ENCODE results near the gene PBX3.

PBX3 gene

DNA sequence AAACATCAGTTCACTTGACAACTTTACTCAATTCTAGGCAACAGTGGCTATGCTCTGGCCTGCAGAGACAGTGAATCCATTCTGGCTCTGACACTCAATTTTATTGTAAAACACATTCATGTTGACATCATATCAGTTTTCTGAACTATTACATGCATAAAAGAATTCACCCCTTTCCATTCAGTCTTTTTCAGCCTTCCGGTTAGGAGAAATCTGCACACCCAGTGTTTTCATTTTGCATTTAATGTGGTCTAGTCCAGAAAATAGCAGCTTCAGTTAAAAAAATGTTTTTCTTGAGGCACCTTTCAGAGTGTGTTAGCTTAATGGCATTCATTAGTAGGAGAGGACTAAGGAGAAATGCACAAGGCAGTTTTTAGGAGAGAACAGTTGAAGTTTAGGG is 95.1 kb downstream of the PBX3 start:
- no peak for TF ChIP-seq PAX5 (IDR thresholded peaks at IDR 0.05; ENCODE audit: insufficient read depth, low read length, severe bottlenecking)
- no peak for TF ChIP-seq SPI1 (IDR thresholded peaks at IDR 0.05; ENCODE audit: low read depth, low read length)
- no peak for TF ChIP-seq POLR2A (IDR thresholded peaks at IDR 0.05; ENCODE audit: low read depth, low read length)
- FAIRE-seq (peak; percentile 13), DNase-seq (ENCODE audit: insufficient read length, low spot score) (no peak)

DNA sequence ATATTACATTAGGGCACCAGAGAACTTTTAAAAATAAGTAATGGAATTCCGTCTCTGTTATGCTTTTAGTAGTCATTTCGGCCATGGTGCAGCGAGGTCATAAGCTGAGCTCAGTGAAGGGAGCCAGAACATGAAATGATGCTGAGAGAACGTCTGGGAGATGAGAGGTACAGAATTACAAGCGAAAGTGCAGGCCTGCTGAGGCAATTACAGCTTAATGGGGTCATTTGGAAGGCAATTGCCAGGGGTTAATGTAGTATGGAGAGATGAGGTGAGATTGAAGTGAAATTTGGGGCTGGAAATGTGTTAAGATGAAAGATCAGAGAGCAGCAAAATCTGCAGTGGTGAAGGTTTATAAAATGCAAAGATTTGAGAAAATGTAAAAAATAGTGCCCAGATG is 96.5 kb downstream of the PBX3 start:
- DNase-seq (ENCODE audit: insufficient read length, low spot score): no peak
- no peak for FAIRE-seq
- TF ChIP-seq POLR2AphosphoS5 (IDR thresholded peaks at IDR 0.05; ENCODE audit: low read depth, low read length) (no peak), SPI1 (IDR thresholded peaks at IDR 0.05; ENCODE audit: low read depth, low read length) (no peak), TAF1 (IDR thresholded peaks at IDR 0.05; ENCODE audit: low read depth, low read length) (no peak)

DNA sequence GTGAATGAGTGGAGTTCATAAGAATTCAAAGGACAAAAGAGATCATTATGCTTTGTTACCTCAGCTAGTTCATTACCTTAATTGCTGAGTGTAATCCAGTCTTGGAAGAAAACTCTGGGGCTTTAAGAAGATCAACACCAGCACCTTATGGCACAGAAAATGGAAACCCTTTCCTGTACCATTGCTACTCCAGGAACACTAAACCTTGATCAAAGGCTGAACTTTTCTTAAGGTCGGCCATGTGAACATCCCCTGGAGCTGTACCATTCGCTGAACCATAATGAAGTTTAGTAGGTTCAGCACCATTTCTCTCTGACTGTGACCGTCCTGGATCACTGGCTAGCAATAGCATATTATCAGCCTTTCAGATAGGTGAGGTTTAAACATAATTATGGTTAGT is 97.4 kb downstream of the PBX3 start:
- no peak for TF ChIP-seq TAF1 (IDR thresholded peaks at IDR 0.05; ENCODE audit: low read depth, low read length)
- TF ChIP-seq POLR2A (IDR thresholded peaks at IDR 0.05; ENCODE audit: low read depth, low read length): no peak
- TF ChIP-seq POU2F2 (IDR thresholded peaks at IDR 0.05; ENCODE audit: low read depth, low read length): no peak
- no peak for TF ChIP-seq POLR2AphosphoS5 (IDR thresholded peaks at IDR 0.05; ENCODE audit: low read depth, low read length)
- no peak for TF ChIP-seq SPI1 (IDR thresholded peaks at IDR 0.05; ENCODE audit: low read depth, low read length)
- no peak for TF ChIP-seq PAX5 (IDR thresholded peaks at IDR 0.05; ENCODE audit: insufficient read depth, low read length, severe bottlenecking)
- no peak for DNase-seq (ENCODE audit: insufficient read length, low spot score)
- FAIRE-seq: peak; percentile 61

DNA sequence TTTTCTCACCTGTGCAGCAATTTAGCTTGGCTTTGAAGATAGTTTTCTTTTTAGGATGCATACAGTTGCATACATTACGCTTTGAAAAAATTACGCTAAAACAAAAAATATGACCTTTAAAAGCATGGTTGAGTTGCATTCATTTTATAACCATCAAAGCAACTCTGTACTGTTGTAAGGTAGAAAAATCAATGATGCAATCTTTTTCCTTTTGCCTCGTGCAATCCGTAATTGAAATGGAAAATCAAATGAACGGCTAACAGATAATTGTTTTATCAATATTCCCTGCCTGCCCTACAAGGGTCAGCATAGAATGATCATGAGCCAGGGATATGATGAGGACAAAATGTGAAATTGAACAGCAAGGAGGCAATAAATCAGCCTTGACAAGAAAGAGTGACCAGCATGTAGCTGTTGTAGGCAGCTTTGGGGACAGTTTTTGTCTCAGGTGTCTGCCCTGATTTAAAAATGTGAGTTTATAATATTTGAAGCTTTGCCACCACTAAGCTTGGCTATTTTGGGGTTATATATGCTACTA is 98.2 kb downstream of the PBX3 start:
- DNase-seq (ENCODE audit: insufficient read length, low spot score) (no peak), FAIRE-seq (no peak)
- TF ChIP-seq POLR2A (IDR thresholded peaks at IDR 0.05; ENCODE audit: low read depth, low read length): no peak
- TF ChIP-seq SPI1 (IDR thresholded peaks at IDR 0.05; ENCODE audit: low read depth, low read length): no peak
- TF ChIP-seq TAF1 (IDR thresholded peaks at IDR 0.05; ENCODE audit: low read depth, low read length): no peak
- TF ChIP-seq POLR2AphosphoS5 (IDR thresholded peaks at IDR 0.05; ENCODE audit: low read depth, low read length): no peak
- TF ChIP-seq POU2F2 (IDR thresholded peaks at IDR 0.05; ENCODE audit: low read depth, low read length): no peak
- TF ChIP-seq PAX5 (IDR thresholded peaks at IDR 0.05; ENCODE audit: insufficient read depth, low read length, severe bottlenecking): no peak

DNA sequence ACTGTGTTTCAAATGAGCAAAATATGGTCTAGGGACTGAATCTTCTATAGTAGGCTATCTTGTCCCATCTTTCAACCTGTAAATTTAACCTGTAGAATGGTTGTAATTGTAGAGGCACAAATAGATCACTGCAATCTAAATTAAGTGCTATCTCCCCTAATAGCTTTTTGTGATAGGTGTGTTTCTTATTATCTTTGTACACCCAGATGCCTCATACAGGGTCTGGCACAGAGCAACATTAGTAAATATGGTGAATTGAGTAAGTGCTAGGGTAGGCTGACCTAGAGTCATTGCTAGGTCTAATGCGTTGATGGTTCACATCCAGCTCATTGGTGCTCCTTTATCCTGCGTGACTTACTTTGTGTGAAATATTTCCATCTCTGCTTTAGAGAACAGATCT is 100.6 kb downstream of the PBX3 start:
- DNase-seq (ENCODE audit: insufficient read length, low spot score) (no peak), FAIRE-seq (peak; percentile 89)
- TF ChIP-seq POLR2A (IDR thresholded peaks at IDR 0.05; ENCODE audit: low read depth, low read length) (no peak), PAX5 (IDR thresholded peaks at IDR 0.05; ENCODE audit: insufficient read depth, low read length, severe bottlenecking) (no peak), TAF1 (IDR thresholded peaks at IDR 0.05; ENCODE audit: low read depth, low read length) (no peak), SPI1 (IDR thresholded peaks at IDR 0.05; ENCODE audit: low read depth, low read length) (no peak), POU2F2 (IDR thresholded peaks at IDR 0.05; ENCODE audit: low read depth, low read length) (no peak), POLR2AphosphoS5 (IDR thresholded peaks at IDR 0.05; ENCODE audit: low read depth, low read length) (no peak)

DNA sequence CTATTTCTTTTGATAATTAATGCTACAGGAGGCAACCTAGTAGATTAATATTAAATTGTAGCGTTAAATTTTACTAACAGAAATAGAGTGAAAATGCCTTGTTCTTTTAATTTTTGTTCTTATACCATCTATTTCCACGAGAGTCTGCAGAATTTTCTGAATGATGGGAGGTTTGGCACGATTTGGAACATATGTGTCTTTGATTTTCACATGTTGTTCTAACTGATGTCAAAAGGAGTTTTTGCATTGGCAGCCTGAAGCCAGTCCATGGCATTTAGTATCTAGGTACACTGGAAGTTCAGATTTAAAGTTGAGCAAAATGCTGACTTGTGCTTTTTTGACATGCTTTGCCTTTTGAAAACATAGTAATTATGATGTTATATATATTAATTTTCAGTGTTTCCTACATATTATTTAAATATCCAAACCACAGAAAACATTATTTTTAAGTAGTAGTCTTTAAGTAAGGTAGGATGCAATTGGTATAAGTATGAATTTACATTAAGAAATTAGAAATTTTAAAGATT is 103.0 kb downstream of the PBX3 start:
- TF ChIP-seq POU2F2 (IDR thresholded peaks at IDR 0.05; ENCODE audit: low read depth, low read length) (no peak), POLR2A (IDR thresholded peaks at IDR 0.05; ENCODE audit: low read depth, low read length) (no peak), POLR2AphosphoS5 (IDR thresholded peaks at IDR 0.05; ENCODE audit: low read depth, low read length) (no peak), SPI1 (IDR thresholded peaks at IDR 0.05; ENCODE audit: low read depth, low read length) (no peak), TAF1 (IDR thresholded peaks at IDR 0.05; ENCODE audit: low read depth, low read length) (no peak), PAX5 (IDR thresholded peaks at IDR 0.05; ENCODE audit: insufficient read depth, low read length, severe bottlenecking) (no peak)

DNA sequence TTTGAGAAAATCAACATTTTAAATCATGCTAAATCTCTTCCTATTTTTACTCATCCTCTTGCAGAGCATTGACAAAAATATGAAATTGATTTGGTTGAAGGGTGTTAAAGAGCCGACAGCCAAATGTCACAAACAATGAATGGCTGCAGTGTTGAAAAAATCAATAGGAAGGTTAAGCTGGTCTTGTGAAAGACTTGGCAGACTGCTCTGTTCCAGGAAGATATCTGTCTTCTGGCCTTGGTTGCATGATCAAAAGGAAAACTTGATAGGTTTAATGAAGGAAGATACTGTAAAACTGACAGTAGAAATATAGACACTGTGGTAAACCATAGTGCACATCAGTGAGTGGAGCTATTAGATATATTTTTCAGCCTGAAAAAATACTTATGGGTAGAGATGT is 103.6 kb downstream of the PBX3 start:
- DNase-seq (ENCODE audit: insufficient read length, low spot score): no peak
- no peak for FAIRE-seq

More for the DNA sequence above, 103.0 kb downstream of the PBX3 start:
- FAIRE-seq (no peak), DNase-seq (ENCODE audit: insufficient read length, low spot score) (no peak)

DNA sequence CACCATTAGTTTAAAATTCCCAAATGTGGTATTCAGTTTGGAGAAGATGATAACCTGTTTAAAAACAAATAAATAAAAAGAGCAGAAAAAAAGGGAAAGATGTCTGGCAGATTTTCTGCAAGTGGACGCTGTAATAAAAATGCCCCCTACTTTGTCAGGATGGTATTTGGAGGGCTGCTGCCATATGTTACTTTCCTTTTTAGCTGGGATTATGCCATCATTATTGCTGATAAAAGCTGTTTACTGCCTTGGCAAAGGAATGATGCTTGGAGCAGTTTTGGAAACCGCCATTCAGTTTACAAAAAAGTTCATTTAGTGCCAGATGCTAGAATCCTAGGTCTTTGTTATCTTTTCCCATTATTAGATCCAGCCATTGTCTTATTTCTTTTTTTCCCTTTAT is 104.8 kb downstream of the PBX3 start:
- DNase-seq (ENCODE audit: insufficient read length, low spot score) (no peak), FAIRE-seq (no peak)
- no peak for TF ChIP-seq TAF1 (IDR thresholded peaks at IDR 0.05; ENCODE audit: low read depth, low read length)
- no peak for TF ChIP-seq PAX5 (IDR thresholded peaks at IDR 0.05; ENCODE audit: insufficient read depth, low read length, severe bottlenecking)
- no peak for TF ChIP-seq POLR2A (IDR thresholded peaks at IDR 0.05; ENCODE audit: low read depth, low read length)
- no peak for TF ChIP-seq POU2F2 (IDR thresholded peaks at IDR 0.05; ENCODE audit: low read depth, low read length)
- TF ChIP-seq SPI1 (IDR thresholded peaks at IDR 0.05; ENCODE audit: low read depth, low read length): no peak
- TF ChIP-seq POLR2AphosphoS5 (IDR thresholded peaks at IDR 0.05; ENCODE audit: low read depth, low read length): no peak

More for the DNA sequence above, 103.6 kb downstream of the PBX3 start:
- no peak for TF ChIP-seq POLR2AphosphoS5 (IDR thresholded peaks at IDR 0.05; ENCODE audit: low read depth, low read length)
- TF ChIP-seq TAF1 (IDR thresholded peaks at IDR 0.05; ENCODE audit: low read depth, low read length): no peak
- no peak for TF ChIP-seq POLR2A (IDR thresholded peaks at IDR 0.05; ENCODE audit: low read depth, low read length)
- TF ChIP-seq POU2F2 (IDR thresholded peaks at IDR 0.05; ENCODE audit: low read depth, low read length): no peak
- TF ChIP-seq PAX5 (IDR thresholded peaks at IDR 0.05; ENCODE audit: insufficient read depth, low read length, severe bottlenecking): no peak
- TF ChIP-seq SPI1 (IDR thresholded peaks at IDR 0.05; ENCODE audit: low read depth, low read length): no peak

DNA sequence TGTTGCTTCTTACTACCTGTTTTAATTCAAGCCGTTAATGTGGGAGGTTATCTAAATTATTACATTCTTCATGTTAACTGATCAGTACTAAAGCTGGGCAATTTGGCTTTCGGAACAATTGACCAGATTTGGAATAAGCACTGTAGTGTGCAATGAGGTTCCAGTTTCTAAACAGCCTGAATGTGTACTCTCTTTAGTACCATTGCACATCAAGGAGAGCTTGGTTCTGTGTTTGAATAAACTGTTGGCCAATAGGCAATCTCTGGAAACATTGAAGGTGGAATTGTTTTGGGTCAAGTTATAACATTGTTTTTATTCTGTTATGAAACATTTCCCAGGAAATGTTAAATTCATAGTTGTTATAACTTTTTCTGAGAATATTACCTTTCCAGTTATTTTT is 105.2 kb downstream of the PBX3 start:
- TF ChIP-seq TAF1 (IDR thresholded peaks at IDR 0.05; ENCODE audit: low read depth, low read length) (no peak), SPI1 (IDR thresholded peaks at IDR 0.05; ENCODE audit: low read depth, low read length) (no peak), PAX5 (IDR thresholded peaks at IDR 0.05; ENCODE audit: insufficient read depth, low read length, severe bottlenecking) (no peak), POLR2A (IDR thresholded peaks at IDR 0.05; ENCODE audit: low read depth, low read length) (no peak), POU2F2 (IDR thresholded peaks at IDR 0.05; ENCODE audit: low read depth, low read length) (no peak), POLR2AphosphoS5 (IDR thresholded peaks at IDR 0.05; ENCODE audit: low read depth, low read length) (no peak)
- DNase-seq (ENCODE audit: insufficient read length, low spot score) (no peak), FAIRE-seq (no peak)
